Smooth muscle cell (in vitro differentiated cells): Measurements from ENCODE around the gene STN1. TPM values are rescaled to one million over a fixed set of nuclear protein-coding genes. Genes with fewer than 3 reads are reported as not detected.
A peak's percentile ranks its signal among the peaks of the same experiment; 100 is the strongest.

Source experiments
- DNase-seq: peaks from one replicate; lab custom pipeline; 2025; ENCODE audit not compliant: unreplicated experiment; lab: John Stamatoyannopoulos, UW
- H2AFZ ChIP-seq: fragments of 200-600 bp; sonication (generic); 2 replicates; pipeline ENCODE4 v1.6.0; 2016; ENCODE audit warnings: antibody characterized with exemption, low read depth, mild to moderate bottlenecking
- H3F3A ChIP-seq: fragments of 200-600 bp; sonication (generic); 2 replicates; pipeline ENCODE4 v1.6.0; 2017; ENCODE audit warnings: antibody characterized with exemption, low read depth
- H3K27ac ChIP-seq: fragments of 200-600 bp; sonication (generic); 2 replicates; pipeline ENCODE4 v1.5.1; 2016; ENCODE audit warnings: low read depth, mild to moderate bottlenecking
- H3K27me3 ChIP-seq: fragments of 200-600 bp; sonication (generic); 2 replicates; pipeline ENCODE4 v1.6.1; 2016; ENCODE audit warnings: low read depth, mild to moderate bottlenecking
- H3K36me3 ChIP-seq: fragments of 200-600 bp; sonication (generic); 2 replicates; pipeline ENCODE4 v1.5.1; 2016; ENCODE audit warnings: low read depth
- H3K4me1 ChIP-seq: fragments of 200-600 bp; sonication (generic); 2 replicates; pipeline ENCODE4 v1.5.1; 2016; ENCODE audit warnings: low read depth
- H3K4me2 ChIP-seq: fragments of 200-600 bp; sonication (generic); 2 replicates; pipeline ENCODE4 v1.6.0; 2016; ENCODE audit warnings: mild to moderate bottlenecking
- H3K4me3 ChIP-seq: fragments of 200-600 bp; sonication (generic); 2 replicates; pipeline ENCODE4 v1.5.1; 2016; ENCODE audit warnings: mild to moderate bottlenecking
- H3K79me2 ChIP-seq: fragments of 200-600 bp; sonication (generic); 2 replicates; pipeline ENCODE4 v1.6.0; 2016; ENCODE audit warnings: low read depth, mild to moderate bottlenecking
- H3K9ac ChIP-seq: fragments of 200-600 bp; sonication (generic); 2 replicates; pipeline ENCODE4 v1.6.0; 2016; ENCODE audit warnings: low read depth
- H3K9me3 ChIP-seq: fragments of 200-600 bp; sonication (generic); replicated peaks from 2 replicates; pipeline ENCODE4 v1.5.1; 2016; ENCODE audit warnings: low read depth
- H4K20me1 ChIP-seq: fragments of 200-600 bp; sonication (generic); 2 replicates; pipeline ENCODE4 v1.6.0; 2016; ENCODE audit warnings: low read depth
- WGBS: methylation state at CpG from one replicate; pipeline ENCODE4 v1.1.7; 2016; ENCODE audit warnings: low lambda C conversion rate; 5-methylcytosine and 5-hydroxymethylcytosine counted together
- polyA plus RNA-seq: library from polyadenylated mRNA; unstranded; fragments of >200 nt; fragmentation: Nextera tagmentation; extraction: Ambion mirVana; gene quantifications from 2 replicates; pipeline ENCODE4 v1.2.1, GENCODE V29; 2016
- total RNA-seq: library from RNA; depleted of rRNA; stranded (reverse); fragments of >200 nt; gene quantifications from 2 replicates; pipeline ENCODE4 v1.2.3, GENCODE V29; 2014
- TF ChIP-seq, protein P1 (sequence below): fragments of 200-600 bp; sonication (generic); IDR thresholded peaks from 2 replicates; pipeline ENCODE4 v1.5.1; 2017; ENCODE audit warnings: borderline replicate concordance, mild to moderate bottlenecking, antibody characterized with exemption; ENCODE audit not compliant: insufficient read depth, poor library complexity, severe bottlenecking

Gene STN1
- total and polyA plus RNA-seq, 2 experiments from 2014 or later, result 34.9 to 38.6 TPM

DNA sequence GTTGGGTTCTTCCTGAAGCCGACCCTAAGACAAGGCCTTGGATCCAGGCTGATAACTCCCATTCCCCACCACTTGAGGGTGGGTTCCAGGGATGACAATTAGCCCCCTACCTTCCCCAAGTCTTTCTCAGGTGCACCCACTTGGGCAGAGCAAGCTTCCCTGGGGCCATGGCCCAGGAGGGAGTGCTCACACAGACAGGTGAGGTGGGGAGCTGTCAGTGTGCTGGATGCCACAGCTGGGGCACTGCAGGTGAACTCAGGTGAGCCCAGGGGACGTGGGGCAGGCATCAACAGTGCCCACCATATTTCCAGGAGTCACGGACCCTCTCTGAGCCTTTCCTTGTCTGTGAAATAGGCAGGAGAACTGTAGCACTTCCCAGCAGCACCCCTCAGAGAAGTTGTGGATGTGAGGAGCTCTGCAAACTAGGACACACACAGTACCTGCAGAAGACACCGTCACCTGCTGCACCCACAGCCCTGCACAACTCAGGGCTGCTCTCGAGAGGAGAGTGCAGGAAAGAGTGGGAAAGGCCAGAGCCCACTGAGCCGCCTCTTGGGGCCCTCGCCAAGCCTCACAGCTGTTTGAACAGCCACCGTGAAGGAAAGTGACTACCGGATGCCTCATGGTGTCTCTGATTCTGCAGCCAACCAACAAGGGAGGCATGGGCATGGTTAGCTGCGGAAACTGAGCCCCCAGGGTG is 80.5 kb downstream of the STN1 start:
- H3K4me2 ChIP-seq, result peak overlapping the region; percentile 47

DNA sequence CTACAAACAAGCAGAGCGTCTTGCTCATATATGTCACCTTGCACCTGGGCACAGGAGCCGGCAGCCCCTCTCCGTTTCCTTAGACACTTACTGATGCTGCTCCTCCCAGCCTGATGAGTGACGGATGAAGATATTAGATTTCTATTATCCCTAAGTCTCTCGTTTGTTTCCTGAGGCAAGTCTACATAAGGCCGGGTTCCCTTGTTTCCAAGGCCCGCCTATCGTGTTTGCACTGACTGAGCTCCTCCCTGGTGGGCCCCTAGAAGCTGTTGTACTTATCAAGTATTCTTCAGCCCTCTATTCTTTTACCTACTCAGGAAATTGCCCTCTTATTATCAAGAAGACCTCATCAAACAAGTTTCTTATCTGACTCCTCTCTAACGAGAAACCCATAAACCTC is 81.1 kb downstream of the STN1 start:
- H3K4me2 ChIP-seq, result peak overlapping the region; percentile 47
- H3K79me2 ChIP-seq, result peaks cover 98% of the 10 kb centered on the region
- peak overlapping the region; percentile 89 for H3K27ac ChIP-seq
- no peaks in the 10 kb centered on the region for H3K36me3 ChIP-seq
- WGBS, result 63% methylated on average over 9 of the region's 9 CpGs
- H4K20me1 ChIP-seq, result peaks cover 96% of the 10 kb centered on the region
- peaks cover 46% of the 10 kb centered on the region for H3K4me1 ChIP-seq
- no peaks in the 10 kb centered on the region for H3K9me3 ChIP-seq
- H2AFZ ChIP-seq, result no peak overlapping the region
- no peaks in the 10 kb centered on the region for H3K27me3 ChIP-seq
- no peak overlapping the region for H3K9ac ChIP-seq
- peaks cover 28% of the 10 kb centered on the region for H3F3A ChIP-seq
- no peak overlapping the region for H3K4me3 ChIP-seq
- TF ChIP-seq, protein P1, sequence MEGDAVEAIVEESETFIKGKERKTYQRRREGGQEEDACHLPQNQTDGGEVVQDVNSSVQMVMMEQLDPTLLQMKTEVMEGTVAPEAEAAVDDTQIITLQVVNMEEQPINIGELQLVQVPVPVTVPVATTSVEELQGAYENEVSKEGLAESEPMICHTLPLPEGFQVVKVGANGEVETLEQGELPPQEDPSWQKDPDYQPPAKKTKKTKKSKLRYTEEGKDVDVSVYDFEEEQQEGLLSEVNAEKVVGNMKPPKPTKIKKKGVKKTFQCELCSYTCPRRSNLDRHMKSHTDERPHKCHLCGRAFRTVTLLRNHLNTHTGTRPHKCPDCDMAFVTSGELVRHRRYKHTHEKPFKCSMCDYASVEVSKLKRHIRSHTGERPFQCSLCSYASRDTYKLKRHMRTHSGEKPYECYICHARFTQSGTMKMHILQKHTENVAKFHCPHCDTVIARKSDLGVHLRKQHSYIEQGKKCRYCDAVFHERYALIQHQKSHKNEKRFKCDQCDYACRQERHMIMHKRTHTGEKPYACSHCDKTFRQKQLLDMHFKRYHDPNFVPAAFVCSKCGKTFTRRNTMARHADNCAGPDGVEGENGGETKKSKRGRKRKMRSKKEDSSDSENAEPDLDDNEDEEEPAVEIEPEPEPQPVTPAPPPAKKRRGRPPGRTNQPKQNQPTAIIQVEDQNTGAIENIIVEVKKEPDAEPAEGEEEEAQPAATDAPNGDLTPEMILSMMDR, result no peak
- DNase-seq, result no peak

More for the DNA sequence above, 80.5 kb downstream of the STN1 start:
- peaks cover 93% of the 10 kb centered on the region for H4K20me1 ChIP-seq
- peaks cover 46% of the 10 kb centered on the region for H3K4me1 ChIP-seq
- H3K79me2 ChIP-seq, result peaks cover 97% of the 10 kb centered on the region
- no peak overlapping the region for H3K9ac ChIP-seq
- DNase-seq, result no peak
- TF ChIP-seq, protein P1, result no peak
- no peaks in the 10 kb centered on the region for H3K9me3 ChIP-seq
- peak overlapping the region; percentile 89 for H3K27ac ChIP-seq
- H3F3A ChIP-seq, result peaks cover 28% of the 10 kb centered on the region
- H3K36me3 ChIP-seq, result no peaks in the 10 kb centered on the region
- WGBS, result 84% methylated on average over 10 of the region's 10 CpGs
- no peak overlapping the region for H2AFZ ChIP-seq
- no peak overlapping the region for H3K4me3 ChIP-seq
- H3K27me3 ChIP-seq, result no peaks in the 10 kb centered on the region

DNA sequence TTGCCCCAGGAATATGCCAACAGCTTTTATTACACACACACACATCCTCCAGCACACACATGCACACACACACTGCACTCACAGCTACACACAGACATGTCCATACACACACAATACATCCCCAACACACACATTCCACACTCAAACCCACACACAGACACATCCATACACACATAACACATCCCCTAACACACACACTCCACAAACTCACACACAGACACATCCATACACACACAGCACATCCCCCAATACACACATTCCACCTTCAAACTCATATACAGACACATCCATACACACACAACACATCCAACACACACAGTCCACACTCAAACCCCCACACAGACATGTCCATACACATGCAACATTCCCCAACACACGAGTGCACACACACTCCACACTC is 81.7 kb downstream of the STN1 start:
- no peak for DNase-seq
- Histone ChIP-seq H3K4me2 (no peak overlapping the region), H3K9ac (no peak overlapping the region), H3K4me3 (no peak overlapping the region), H3K27ac (peak overlapping the region; percentile 89), H2AFZ (no peak overlapping the region), H3K79me2 (peaks cover 98% of the 10 kb centered on the region), H3K27me3 (no peaks in the 10 kb centered on the region), H4K20me1 (peaks cover 96% of the 10 kb centered on the region), H3K36me3 (no peaks in the 10 kb centered on the region), H3K9me3 (no peaks in the 10 kb centered on the region), H3F3A (peaks cover 28% of the 10 kb centered on the region), H3K4me1 (peaks cover 45% of the 10 kb centered on the region)
- TF ChIP-seq, protein P1, result no peak
- 76% methylated on average over 1 of the region's 1 CpG for WGBS
